DMS114 treated with DMSO at 0.1 percent for 48 hours (cell line): ENCODE data around the gene FIBCD1.

ENCODE experiments used
- DNase-seq: peaks from one replicate; lab custom pipeline; 2025; ENCODE audit not compliant: unreplicated experiment; lab: John Stamatoyannopoulos, UW

FIBCD1 gene, protein sequence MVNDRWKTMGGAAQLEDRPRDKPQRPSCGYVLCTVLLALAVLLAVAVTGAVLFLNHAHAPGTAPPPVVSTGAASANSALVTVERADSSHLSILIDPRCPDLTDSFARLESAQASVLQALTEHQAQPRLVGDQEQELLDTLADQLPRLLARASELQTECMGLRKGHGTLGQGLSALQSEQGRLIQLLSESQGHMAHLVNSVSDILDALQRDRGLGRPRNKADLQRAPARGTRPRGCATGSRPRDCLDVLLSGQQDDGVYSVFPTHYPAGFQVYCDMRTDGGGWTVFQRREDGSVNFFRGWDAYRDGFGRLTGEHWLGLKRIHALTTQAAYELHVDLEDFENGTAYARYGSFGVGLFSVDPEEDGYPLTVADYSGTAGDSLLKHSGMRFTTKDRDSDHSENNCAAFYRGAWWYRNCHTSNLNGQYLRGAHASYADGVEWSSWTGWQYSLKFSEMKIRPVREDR

DNA sequence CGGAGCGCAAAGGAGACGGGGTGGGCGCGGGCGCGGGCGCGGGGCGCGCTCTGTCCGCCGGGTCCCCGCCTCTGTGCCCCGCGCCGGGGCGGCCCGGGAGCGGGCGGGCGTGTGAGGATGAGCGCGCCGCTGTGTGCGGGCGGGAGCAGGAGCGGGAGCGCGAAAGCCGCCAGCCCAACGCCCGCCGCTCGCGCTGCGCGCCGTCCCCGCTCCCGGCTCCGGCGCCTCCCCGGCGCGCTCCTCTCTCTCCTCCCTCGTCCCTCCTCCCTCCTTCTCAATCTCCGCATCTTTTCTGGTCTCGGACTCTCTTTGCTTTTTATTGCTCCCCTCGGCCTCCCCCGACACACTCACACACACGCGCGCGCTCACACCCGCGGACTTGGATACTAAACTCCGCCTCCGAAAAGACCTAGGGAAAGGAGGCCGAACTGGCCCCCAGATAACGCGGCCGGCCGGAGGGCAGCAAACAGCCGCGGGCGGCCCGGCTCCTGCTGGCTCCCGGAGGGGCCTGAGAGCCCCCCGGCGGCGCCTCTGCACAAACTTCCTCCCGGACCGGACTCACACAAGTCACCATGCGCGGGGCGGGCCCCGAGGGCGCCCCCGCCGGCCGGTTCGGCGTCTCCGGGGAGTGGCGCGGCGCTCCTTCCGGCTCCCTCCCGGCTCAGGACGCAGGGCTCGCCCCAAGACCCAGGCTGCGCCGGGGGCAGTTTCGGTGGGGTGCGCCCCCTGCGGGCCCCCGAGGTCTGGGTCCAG lies at the start of gene FIBCD1:
Gene FIBCD1, minus strand, starts transcription at position 596 of the 753 bp plus-strand sequence. CDS start 640 bp downstream, outside the sequence.
- peak; percentile 33 for DNase-seq

DNA sequence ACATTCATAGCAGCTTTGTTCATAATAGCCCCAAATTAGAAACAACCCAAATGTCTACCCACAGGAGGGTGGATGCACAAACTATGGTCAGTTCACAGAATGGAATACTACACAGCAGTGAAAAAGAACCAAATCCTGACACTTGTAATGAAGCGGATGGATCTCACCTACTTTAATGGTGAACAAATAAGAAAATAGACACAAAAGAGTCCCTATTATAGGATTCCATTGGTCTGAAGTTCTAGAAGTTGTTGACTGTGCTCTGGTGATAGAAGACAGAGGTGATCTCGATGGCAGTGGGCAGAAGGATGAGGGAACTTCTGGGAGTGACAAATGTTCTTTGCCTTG lies 49.3 kb upstream of the FIBCD1 start:
- no peak for DNase-seq

DNA sequence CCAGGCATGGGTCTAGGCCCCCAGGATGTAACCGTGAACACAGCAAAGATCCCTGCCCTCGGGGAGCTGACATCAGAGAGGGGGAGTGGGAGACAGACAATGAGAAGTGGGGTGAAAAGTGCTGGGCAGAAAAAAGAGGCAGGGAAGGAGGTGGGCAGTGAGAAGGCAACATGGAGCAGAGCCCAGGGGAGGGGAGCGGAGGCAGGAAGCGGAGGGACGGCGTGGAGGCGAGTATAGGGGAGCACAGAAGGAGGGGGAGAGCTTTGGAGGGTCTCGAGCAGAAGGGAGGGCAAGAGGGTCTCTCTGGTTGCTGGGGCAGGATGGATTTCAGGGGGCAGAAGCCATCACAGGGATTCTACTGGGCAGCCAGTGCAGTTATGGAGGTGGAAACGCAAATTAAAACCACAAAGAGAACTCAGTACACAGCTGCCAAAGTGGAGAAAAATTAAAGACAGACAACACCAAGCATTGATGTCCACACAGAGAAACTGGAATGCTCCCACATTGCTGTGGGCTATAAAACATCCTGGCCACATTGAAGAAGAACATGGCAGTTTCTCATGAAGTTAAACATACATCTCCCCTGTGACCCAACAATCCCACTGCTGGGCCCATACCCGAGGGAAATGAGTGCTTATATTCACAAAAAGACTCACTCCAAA lies 48.8 kb upstream of the FIBCD1 start:
- no peak for DNase-seq

- no peak for DNase-seq
Observed at GRCh38 chr9:130987054-130987453, 48.0 kb upstream of the FIBCD1 start.

GRCh38 chr9:130986356-130986965 lies 47.4 kb upstream of the FIBCD1 start:
- DNase-seq = no peak

DNA sequence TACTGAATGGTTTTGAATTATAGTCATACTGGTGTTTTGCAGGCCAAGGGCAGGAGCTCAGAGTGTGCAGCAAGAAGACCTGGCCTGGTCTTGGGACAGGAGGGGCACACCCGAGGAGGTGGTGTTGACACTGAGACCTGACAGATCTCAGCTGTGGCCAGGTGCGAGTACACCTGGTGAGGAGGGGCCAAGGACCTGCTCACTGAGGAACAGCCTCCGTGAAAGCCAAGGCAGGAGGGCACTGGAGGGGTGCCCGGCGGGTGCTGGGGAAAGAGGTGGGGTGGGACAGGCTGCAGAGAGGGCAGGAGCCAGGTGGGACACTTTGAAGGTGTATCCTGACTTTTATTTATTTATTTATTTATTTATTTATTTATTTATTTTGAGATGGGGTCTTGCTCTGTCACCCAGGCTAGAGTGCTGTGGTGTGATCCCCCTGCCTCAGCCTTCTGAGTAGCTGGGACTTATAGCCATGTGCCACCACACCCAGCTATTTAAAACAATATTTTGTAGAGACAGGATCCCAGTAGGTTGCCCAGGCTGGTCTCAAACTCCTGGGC lies 46.6 kb upstream of the FIBCD1 start:
- no peak for DNase-seq

DNA sequence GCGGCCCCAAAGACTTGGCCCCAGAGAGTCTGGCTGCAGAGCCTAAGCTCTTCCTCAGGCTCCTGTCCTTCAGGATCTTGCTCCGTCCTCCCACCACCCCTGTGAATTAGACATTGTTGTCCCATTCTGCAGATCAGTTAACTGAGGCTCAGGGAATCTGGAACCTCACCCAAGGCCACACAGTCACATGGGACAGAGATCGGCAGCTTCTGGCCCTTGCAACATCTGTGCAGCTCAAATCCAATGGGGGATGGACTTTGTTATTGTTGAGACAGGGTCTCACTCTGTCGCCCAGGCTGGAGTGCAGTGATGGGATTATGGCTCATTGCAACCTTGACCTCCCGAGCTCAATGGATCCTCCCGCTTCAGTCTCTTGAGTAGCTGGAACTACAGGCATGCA lies 46.0 kb upstream of the FIBCD1 start:
- no peak for DNase-seq

DNA sequence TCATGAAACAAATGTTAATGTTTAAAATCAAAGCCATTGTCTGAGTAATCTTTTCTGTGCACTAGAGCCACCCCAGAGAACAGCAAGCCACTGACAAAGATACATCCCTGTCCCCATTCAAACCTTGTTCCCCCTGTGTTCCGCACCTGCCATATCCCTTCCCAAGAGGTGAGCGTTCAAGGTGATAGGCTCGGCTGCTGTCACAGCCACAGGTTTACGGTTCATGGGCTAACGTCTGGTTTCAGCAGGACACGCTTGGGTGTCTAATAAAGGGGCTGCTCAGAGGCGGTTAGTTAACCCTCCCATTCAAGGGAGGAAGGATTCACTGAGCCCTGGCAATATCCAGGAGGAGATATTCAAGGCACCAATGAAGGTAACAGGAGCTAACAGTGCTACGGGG lies 45.5 kb upstream of the FIBCD1 start:
- no peak for DNase-seq

DNA sequence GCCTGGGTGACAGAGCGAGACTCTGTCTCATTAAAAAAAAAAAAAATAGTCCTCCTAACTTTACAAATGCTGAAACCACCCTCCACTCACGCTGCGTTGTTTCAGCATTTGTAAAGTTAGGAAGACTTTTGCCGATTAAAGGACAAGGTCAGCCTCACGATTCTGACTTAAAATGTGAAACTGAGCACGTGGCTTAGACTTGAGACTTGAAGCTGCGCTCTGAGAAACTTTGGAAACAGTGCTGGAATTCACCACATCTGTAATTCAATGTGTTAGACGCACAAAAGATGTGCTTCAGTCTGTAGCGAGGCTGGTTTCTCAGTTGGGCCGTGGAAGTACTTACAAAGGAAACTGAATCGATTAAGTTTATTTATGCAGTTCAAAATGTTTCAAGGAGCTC lies 44.9 kb upstream of the FIBCD1 start:
- no peak for DNase-seq

GRCh38 chr9:130983359-130983670 lies 44.3 kb upstream of the FIBCD1 start:
- no peak for DNase-seq

DNA sequence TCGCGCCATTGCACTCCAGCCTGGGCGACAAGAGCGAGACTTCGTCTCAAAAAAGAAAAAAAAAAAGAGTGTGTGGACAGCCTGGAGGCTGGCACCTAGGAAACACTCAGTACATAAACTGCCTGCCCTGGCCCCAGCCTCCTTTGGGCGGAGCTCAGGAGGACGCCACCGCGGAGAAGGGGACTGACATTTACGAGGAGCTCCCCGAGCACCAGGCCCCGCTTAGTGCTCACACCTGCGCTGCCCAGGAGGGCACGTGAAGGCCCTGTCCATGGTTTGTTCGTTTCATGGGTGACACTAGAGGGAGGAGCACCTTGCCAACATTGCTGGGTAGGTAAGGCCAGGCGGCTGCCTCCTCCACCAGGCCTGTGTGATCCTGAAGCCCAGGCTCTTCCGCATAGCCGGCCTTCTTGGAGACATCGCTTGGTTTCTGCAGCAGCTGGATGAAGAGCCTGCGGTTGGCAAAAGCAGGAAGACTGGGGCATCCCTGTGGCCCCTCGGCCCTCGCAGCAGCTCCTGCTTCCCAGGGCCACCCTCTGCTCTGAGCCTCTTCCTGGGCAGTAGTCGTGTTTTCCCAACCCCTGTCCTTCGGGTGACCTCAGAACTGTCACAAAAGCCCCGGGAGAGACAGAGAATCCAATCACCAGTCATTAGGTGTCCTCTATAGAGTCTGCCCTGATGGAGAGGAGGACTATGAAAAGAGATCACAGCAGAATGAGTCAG lies 43.8 kb upstream of the FIBCD1 start:
- DNase-seq = no peak

GRCh38 chr9:130981756-130982137 lies 42.7 kb upstream of the FIBCD1 start:
- no peak for DNase-seq

DNA sequence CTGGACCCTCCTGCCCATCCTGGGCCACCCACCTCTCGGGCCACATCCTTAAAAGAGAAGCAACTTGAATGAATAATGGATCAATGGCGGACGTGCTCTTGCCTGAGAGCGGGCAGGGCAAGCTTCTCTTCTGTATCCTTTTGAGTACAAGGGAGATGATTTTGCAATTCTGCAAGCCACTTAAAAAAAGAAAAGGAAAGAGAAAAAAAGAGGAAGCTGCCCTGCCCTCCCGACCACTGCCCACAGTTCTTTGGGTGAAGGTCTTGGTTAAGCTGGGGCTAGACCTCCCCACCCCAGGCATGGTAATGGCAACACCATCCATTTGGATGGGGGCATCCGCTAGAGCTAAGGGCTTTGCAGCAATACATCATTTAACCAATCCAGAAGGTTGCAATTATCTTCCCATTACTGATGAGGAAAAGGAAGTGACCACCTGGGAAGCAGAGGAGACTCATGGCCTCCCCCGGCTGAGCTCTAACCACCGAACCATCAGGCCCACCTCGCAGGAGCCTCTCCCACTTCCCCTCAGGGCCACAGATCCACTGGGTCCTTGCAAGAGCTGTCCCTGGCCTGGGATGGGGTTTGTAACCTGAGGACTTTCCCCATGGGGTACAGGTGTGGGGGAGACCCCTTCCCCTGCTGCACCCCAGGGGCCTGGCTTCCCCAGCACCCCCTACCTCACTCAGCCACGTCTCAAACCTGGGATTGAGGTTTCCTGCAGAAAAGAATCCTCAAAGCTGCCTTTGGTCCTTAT lies 42.1 kb upstream of the FIBCD1 start:
- no peak for DNase-seq

DNA sequence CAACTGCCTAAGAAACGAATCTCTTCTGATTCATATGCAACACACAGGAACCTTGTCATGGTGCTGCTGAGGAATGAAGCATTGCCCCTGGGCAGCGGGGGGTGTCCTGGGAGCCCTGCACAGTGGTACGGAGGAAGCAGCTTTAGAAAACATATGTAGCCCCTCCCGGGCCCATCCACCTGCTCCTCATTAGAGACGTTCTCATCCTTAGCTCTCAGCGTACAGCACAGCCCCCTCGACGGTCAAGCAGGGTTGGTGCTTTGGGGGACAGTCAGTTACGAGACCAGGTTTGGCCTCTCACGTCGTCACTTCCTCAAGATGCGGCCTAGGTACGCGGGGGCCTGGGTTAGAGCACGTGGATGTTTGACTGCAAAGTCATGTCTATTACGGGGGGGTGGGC lies 41.5 kb upstream of the FIBCD1 start:
- DNase-seq = no peak

GRCh38 chr9:130979591-130980385 lies 40.7 kb upstream of the FIBCD1 start:
- no peak for DNase-seq

- no peak for DNase-seq
Observed at GRCh38 chr9:130977811-130978221, 38.8 kb upstream of the FIBCD1 start.

GRCh38 chr9:130975932-130976841 lies 37.1 kb upstream of the FIBCD1 start:
- DNase-seq = no peak

DNA sequence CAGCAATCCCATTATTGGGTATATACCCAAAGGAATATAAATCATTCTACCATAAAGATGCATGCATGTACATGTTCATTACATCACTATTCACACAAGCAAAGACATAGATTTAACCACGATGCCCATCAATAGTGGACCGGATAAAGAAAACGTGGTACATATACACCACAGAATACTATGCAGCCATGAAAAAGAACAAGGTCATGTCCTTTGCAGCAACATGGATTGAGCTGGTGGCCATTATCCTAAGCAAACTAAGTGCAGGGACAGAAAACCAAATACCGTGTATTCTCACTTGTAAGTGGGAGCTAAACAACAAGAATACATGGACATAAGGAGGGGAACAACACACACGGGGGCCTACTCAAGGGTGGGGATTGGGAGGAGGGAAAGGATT lies 36.1 kb upstream of the FIBCD1 start:
- DNase-seq = no peak
